Testis (tissue), 3 donors: Measurements from ENCODE around the gene NOS1AP. TPM values are rescaled to one million over a fixed set of nuclear protein-coding genes. Genes with fewer than 3 reads are reported as not detected.

Experiments
- DNase-seq: peaks from one replicate; pipeline ENCODE4 v3.0.0-alpha.2; 2019
- H3K27ac ChIP-seq, 2 donors: fragments of 200-600 bp; sonication (generic); one replicate each; pipeline ENCODE4 v1.5.1; 2019
- H3K27me3 ChIP-seq: fragments of 200-600 bp; sonication (generic); one replicate; pipeline ENCODE4 v1.5.1; 2019
- H3K36me3 ChIP-seq: fragments of 200-600 bp; sonication (generic); one replicate; pipeline ENCODE4 v1.5.1; 2017; ENCODE audit warnings: low read depth; ENCODE audit errors: missing control alignments
- H3K4me1 ChIP-seq: fragments of 200-600 bp; sonication (generic); one replicate; pipeline ENCODE4 v1.5.1; 2019
- H3K4me3 ChIP-seq, 2 donors: fragments of 200-600 bp; sonication (generic); one replicate each; pipeline ENCODE4 v1.5.1; 2017 to 2019
- H3K9me3 ChIP-seq: fragments of 200-600 bp; sonication (generic); one replicate; pipeline ENCODE4 v1.5.1; 2017
- POLR2A ChIP-seq: fragments of 450-650 bp; IDR thresholded peaks from one replicate; pipeline ENCODE4 v1.6.1; 2017; ENCODE audit warnings: antibody characterized with exemption, mild to moderate bottlenecking, moderate library complexity
- WGBS, 2 donors: methylation state at CpG; one replicate each; pipeline ENCODE4 v1.1.5; 2018; 5-methylcytosine and 5-hydroxymethylcytosine counted together
- intact Hi-C: fragments of 100-400 bp; cut with DNase I; formaldehyde crosslinking; loops from one replicate; pipeline ENCODE4 v1.15.1; 2023; ENCODE audit warnings: low total_unique reads
- polyA plus RNA-seq: library from polyadenylated mRNA; stranded (reverse); fragments of 350-450 nt; fragmentation: Illumina TruSeq; extraction: RNeasy Lipid Tissue Mini Kit (QIAGEN cat#74804); gene quantifications from one replicate; pipeline ENCODE4 v1.2.3, GENCODE V29; 2014; ENCODE audit warnings: low read depth, low replicate concordance; ENCODE audit not compliant: insufficient read depth
- total RNA-seq, 2 donors: library from RNA; depleted of rRNA; stranded (reverse); fragments of >200 nt; gene quantifications; one replicate each; pipeline ENCODE4 v1.2.3, GENCODE V29; 2016
- TF ChIP-seq, protein P1 (sequence below), 3 experiments: fragments of 450-650 bp in 2 of 3; fragments of 200-600 bp in 1 of 3; sonication (generic) in 1 of 3; IDR thresholded peaks; one replicate each; pipeline ENCODE4 v1.5.1; 2016 to 2019; ENCODE audit warnings: antibody characterized with exemption in 3 of 3, mild to moderate bottlenecking in 2 of 3, moderate library complexity in 1 of 3

The NOS1AP gene
- total and polyA plus RNA-seq, 3 donors from 2014 or later, result 2.1 to 5.1 (median 4.1) TPM

DNA sequence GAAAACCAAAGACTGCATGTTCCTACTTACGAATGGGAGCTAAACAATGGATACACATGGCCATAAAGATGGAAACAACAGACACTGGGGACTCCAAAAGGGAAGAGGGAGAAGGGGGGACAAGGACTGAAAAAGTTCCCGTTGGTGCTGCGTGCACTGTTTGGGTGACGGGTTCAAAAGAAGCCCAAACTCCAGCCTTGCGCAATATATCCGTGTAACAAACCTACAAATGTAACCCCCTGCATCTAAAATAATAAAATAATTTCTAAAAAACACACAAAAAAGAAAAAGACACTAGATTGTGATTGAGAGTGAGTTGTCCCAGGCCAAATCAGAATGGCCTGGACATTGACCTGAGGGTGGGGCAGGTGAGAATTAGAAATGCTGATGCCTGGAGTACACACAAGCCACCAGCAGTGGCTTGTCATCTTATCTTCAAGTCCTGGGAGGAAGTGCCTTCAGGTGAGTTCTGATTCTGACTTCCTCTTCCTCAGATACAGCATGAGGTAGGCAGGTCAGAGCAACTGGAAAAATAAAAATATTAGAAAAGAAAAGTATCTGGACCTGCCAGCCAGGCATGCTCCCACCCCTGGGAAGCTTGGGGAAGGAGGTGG, 252.4 kb downstream of the NOS1AP start:
- H3K36me3 ChIP-seq, result no peaks in the 10 kb centered on the region
- no peak overlapping the region for H3K27ac ChIP-seq
- peaks cover 9% of the 10 kb centered on the region for H3K4me1 ChIP-seq
- no peak overlapping the region for H3K4me3 ChIP-seq
- intact Hi-C loops, result no loop called here
- TF ChIP-seq POLR2A, result no peak
- TF ChIP-seq, protein P1, sequence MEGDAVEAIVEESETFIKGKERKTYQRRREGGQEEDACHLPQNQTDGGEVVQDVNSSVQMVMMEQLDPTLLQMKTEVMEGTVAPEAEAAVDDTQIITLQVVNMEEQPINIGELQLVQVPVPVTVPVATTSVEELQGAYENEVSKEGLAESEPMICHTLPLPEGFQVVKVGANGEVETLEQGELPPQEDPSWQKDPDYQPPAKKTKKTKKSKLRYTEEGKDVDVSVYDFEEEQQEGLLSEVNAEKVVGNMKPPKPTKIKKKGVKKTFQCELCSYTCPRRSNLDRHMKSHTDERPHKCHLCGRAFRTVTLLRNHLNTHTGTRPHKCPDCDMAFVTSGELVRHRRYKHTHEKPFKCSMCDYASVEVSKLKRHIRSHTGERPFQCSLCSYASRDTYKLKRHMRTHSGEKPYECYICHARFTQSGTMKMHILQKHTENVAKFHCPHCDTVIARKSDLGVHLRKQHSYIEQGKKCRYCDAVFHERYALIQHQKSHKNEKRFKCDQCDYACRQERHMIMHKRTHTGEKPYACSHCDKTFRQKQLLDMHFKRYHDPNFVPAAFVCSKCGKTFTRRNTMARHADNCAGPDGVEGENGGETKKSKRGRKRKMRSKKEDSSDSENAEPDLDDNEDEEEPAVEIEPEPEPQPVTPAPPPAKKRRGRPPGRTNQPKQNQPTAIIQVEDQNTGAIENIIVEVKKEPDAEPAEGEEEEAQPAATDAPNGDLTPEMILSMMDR (IDR thresholded peaks at IDR 0.05), result no peak
- H3K27me3 ChIP-seq, result no peaks in the 10 kb centered on the region
- H3K9me3 ChIP-seq, result no peaks in the 10 kb centered on the region
- no peak for DNase-seq
- WGBS, 2 donors, result 86 to 98% methylated on average over 6 of the region's 6 CpGs

DNA sequence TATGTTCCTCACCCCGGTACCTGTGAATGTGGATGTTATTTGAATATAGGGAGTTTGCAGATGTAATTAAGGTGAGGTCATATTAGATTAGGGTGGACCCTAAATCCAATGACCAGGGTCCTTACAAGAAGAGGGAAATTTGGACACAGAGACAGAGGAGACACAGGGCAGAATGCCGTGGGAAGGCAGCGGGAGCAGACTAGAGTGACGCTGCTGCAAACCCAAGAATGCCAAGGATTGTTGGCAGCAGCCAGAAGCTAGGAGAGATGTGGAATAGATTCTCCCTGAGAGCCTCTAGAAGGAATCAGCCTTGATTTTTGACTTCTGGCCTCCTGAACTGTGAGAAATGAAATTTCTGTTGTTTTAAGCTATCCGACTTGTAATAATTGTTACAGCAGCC, 253.5 kb downstream of the NOS1AP start:
- WGBS, 2 donors, result 87 to 91% methylated on average over 5 of the region's 5 CpGs

DNA sequence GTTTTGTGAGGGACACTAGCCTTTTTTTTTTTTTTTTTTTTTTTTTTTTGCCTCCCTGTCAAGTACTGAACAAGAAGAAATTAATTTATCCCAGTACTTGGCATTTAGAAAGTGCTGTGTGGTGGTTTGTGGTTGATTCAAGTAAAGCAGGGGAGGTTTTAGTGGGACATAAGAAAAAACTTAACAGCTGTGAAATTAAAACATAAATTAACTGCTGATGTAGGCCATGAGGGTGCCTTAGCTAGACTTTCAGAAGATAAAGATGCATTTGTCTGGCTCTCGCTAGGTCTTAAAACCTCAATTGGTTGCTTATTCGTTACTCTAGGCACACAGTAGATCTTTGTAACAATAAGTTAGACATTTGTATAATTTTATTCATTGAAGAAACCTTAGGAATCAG, 254.9 kb downstream of the NOS1AP start:
- H3K9me3 ChIP-seq, result no peaks in the 10 kb centered on the region
- H3K4me1 ChIP-seq, result peaks cover 7% of the 10 kb centered on the region
- no peak overlapping the region for H3K4me3 ChIP-seq
- TF ChIP-seq, protein P1 (IDR thresholded peaks at IDR 0.05), result no peak
- TF ChIP-seq POLR2A, result no peak
- 61 to 79% methylated on average over 2 of the region's 2 CpGs for WGBS, 2 donors
- no peak overlapping the region for H3K27ac ChIP-seq
- no peaks in the 10 kb centered on the region for H3K36me3 ChIP-seq
- intact Hi-C loops, result no loop called here
- no peak for DNase-seq
- H3K27me3 ChIP-seq, result no peaks in the 10 kb centered on the region

More for the DNA sequence above, 253.5 kb downstream of the NOS1AP start:
- no peaks in the 10 kb centered on the region for H3K9me3 ChIP-seq
- TF ChIP-seq POLR2A, result no peak
- TF ChIP-seq, protein P1 (IDR thresholded peaks at IDR 0.05), result no peak
- intact Hi-C loops, result no loop called here
- no peaks in the 10 kb centered on the region for H3K27me3 ChIP-seq
- no peak overlapping the region for H3K27ac ChIP-seq
- no peaks in the 10 kb centered on the region for H3K36me3 ChIP-seq
- H3K4me1 ChIP-seq, result peaks cover 9% of the 10 kb centered on the region
- DNase-seq, result no peak
- H3K4me3 ChIP-seq, result no peak overlapping the region

DNA sequence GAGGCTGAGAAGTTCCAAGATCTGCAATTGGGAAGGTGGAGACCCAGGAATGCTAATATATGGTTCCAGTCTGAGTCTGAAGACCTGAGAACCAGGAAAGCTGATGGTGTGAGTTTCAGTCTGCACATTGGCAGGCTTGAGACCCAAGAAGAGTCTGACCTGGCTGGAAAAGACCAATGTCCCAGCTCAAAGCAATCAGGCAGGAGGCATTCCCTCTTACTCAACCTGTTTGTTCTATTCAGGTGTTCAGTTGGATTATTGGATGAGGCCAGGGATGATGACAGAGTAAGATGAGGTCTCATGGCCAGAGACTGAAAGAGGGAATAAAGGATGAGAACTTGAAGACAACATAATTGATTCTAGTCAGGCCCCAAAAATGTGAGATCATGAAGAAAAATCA, 257.1 kb downstream of the NOS1AP start:
- no peaks in the 10 kb centered on the region for H3K4me1 ChIP-seq
- TF ChIP-seq, protein P1 (IDR thresholded peaks at IDR 0.05), result no peak
- TF ChIP-seq POLR2A, result no peak
- no peaks in the 10 kb centered on the region for H3K27me3 ChIP-seq
- intact Hi-C loops, result no loop called here
- DNase-seq, result no peak
- H3K27ac ChIP-seq, result no peak overlapping the region
- no peaks in the 10 kb centered on the region for H3K9me3 ChIP-seq
- no peaks in the 10 kb centered on the region for H3K36me3 ChIP-seq
- no peak overlapping the region for H3K4me3 ChIP-seq

DNA sequence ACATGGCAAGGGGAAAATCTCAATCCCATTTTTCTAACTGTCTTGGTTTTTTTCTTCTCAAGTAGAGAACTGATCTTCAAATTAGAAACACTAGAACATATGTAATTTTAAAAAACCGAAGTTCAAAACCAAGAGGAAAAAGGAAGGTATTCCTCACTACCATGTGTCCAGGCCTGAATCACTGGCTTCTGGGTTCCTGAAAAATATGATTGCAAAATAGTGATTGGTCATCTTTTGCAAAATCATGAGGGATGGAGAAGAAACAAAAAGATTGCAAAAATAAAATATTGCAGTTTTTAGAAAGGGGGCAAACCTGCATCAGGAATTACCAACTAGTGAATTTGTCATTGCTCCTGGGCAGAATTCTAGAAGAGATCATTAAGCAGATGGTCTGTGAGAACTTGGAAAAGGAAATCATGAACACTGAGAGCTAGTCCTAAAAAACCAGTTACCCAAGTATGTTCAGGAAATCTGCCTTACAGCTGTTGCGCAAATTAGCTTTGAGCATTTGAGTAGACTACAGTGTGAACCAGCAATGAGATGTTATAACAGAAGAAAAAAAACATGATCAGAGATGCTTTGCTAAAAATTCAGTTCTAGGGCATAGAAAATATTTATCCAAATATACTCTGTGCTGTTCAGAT, 257.8 kb downstream of the NOS1AP start:
- Histone ChIP-seq H3K4me3 (no peak overlapping the region), H3K27ac (no peak overlapping the region), H3K4me1 (no peaks in the 10 kb centered on the region), H3K9me3 (no peaks in the 10 kb centered on the region), H3K27me3 (no peaks in the 10 kb centered on the region), H3K36me3 (no peaks in the 10 kb centered on the region)
- DNase-seq, result no peak
- intact Hi-C loops, result no loop called here
- WGBS, 2 donors, result 86 to 88% methylated on average over 2 of the region's 2 CpGs
- TF ChIP-seq, protein P1 (IDR thresholded peaks at IDR 0.05), result no peak
- TF ChIP-seq POLR2A, result no peak
